Gastrocnemius medialis (tissue), 4 donors: ENCODE data around the gene PNRC1.

Source experiments
- CTCF ChIP-seq, 5 experiments: fragments of 450-650 bp in 3 of 5; fragments of 200-600 bp in 2 of 5; sonication (generic) in 2 of 5; IDR thresholded peaks in 4 of 5; conservative IDR thresholded peaks in 1 of 5; 1 replicate in 4 of 5; 2 replicates in 1 of 5; pipeline ENCODE4 v1.5.1; 2016 to 2019; ENCODE audit warnings: antibody characterized with exemption in 5 of 5, mild to moderate bottlenecking in 3 of 5, moderate library complexity in 3 of 5
- POLR2A ChIP-seq, 2 donors: fragments of 450-650 bp; IDR thresholded peaks; one replicate each; pipeline ENCODE4 v1.6.1; 2017; ENCODE audit warnings: antibody characterized with exemption in 2 of 2, mild to moderate bottlenecking in 2 of 2, moderate library complexity in 2 of 2

- no peak for TF ChIP-seq POLR2A (IDR thresholded peaks at IDR 0.05)
- TF ChIP-seq CTCF (IDR thresholded peaks at IDR 0.05 in 4 of 5, conservative IDR thresholded peaks at IDR 0.05 in 1 of 5): no peak
These were observed 32.1 kb upstream of the PNRC1 start for GRCh38 chr6:89048288-89048923.
